Rectal smooth muscle tissue (tissue), 1 donor: Measurements from ENCODE around the gene CBLB.

Experiments used
- H3K27ac ChIP-seq: one replicate; pipeline ENCODE4 v1.7.0; 2013; ENCODE audit warnings: low read depth, low read length, inconsistent platforms
- H3K27me3 ChIP-seq: one replicate; pipeline ENCODE4 v1.7.0; 2013; ENCODE audit warnings: low read length; ENCODE audit not compliant: control insufficient read depth, insufficient read depth
- H3K36me3 ChIP-seq: one replicate; pipeline ENCODE4 v1.7.0; 2013; ENCODE audit warnings: low read length; ENCODE audit not compliant: control insufficient read depth, insufficient read depth
- H3K4me1 ChIP-seq: one replicate; pipeline ENCODE4 v1.7.0; 2013; ENCODE audit warnings: low read length; ENCODE audit not compliant: control insufficient read depth, insufficient read depth
- H3K4me3 ChIP-seq: one replicate; pipeline ENCODE4 v1.7.0; 2013; ENCODE audit warnings: low read length
- H3K9ac ChIP-seq: one replicate; pipeline ENCODE4 v1.7.0; 2013; ENCODE audit warnings: low read length

CBLB gene

GRCh38 chr3:105805404-105805803, 63.4 kb downstream of the CBLB start:
- Histone ChIP-seq H3K27ac (no peak overlapping the region), H3K36me3 (no peaks in the 10 kb centered on the region), H3K4me1 (peaks cover 3% of the 10 kb centered on the region), H3K4me3 (no peak overlapping the region), H3K27me3 (no peaks in the 10 kb centered on the region), H3K9ac (no peak overlapping the region)

GRCh38 chr3:105802118-105802706, 66.6 kb downstream of the CBLB start:
- H3K27ac ChIP-seq, result no peak overlapping the region
- no peak overlapping the region for H3K9ac ChIP-seq
- no peaks in the 10 kb centered on the region for H3K27me3 ChIP-seq
- H3K4me1 ChIP-seq, result no peaks in the 10 kb centered on the region
- no peak overlapping the region for H3K4me3 ChIP-seq
- H3K36me3 ChIP-seq, result no peaks in the 10 kb centered on the region

GRCh38 chr3:105801397-105801796, 67.4 kb downstream of the CBLB start:
- Histone ChIP-seq H3K9ac (no peak overlapping the region), H3K4me1 (no peaks in the 10 kb centered on the region), H3K4me3 (no peak overlapping the region), H3K27ac (no peak overlapping the region), H3K27me3 (no peaks in the 10 kb centered on the region), H3K36me3 (no peaks in the 10 kb centered on the region)

GRCh38 chr3:105800320-105800719, 68.5 kb downstream of the CBLB start:
- H3K36me3 ChIP-seq, result no peaks in the 10 kb centered on the region
- H3K4me3 ChIP-seq, result no peak overlapping the region
- H3K27me3 ChIP-seq, result no peaks in the 10 kb centered on the region
- H3K9ac ChIP-seq, result no peak overlapping the region
- no peak overlapping the region for H3K27ac ChIP-seq
- no peaks in the 10 kb centered on the region for H3K4me1 ChIP-seq

GRCh38 chr3:105799286-105799685, 69.5 kb downstream of the CBLB start:
- no peaks in the 10 kb centered on the region for H3K4me1 ChIP-seq
- no peak overlapping the region for H3K9ac ChIP-seq
- no peak overlapping the region for H3K27ac ChIP-seq
- H3K36me3 ChIP-seq, result no peaks in the 10 kb centered on the region
- no peak overlapping the region for H3K4me3 ChIP-seq
- H3K27me3 ChIP-seq, result no peaks in the 10 kb centered on the region

GRCh38 chr3:105798381-105798934, 70.4 kb downstream of the CBLB start:
- no peak overlapping the region for H3K27ac ChIP-seq
- no peaks in the 10 kb centered on the region for H3K27me3 ChIP-seq
- H3K9ac ChIP-seq, result no peak overlapping the region
- H3K36me3 ChIP-seq, result no peaks in the 10 kb centered on the region
- H3K4me3 ChIP-seq, result no peak overlapping the region
- no peaks in the 10 kb centered on the region for H3K4me1 ChIP-seq

- no peaks in the 10 kb centered on the region for H3K27me3 ChIP-seq
- peak overlapping the region; percentile 24 for H3K27ac ChIP-seq
- no peak overlapping the region for H3K9ac ChIP-seq
- H3K36me3 ChIP-seq, result no peaks in the 10 kb centered on the region
- H3K4me1 ChIP-seq, result no peaks in the 10 kb centered on the region
- H3K4me3 ChIP-seq, result no peak overlapping the region
Observed at GRCh38 chr3:105793040-105793439, 75.8 kb downstream of the CBLB start.

- H3K9ac ChIP-seq, result no peak overlapping the region
- no peaks in the 10 kb centered on the region for H3K27me3 ChIP-seq
- no peak overlapping the region for H3K4me3 ChIP-seq
- no peaks in the 10 kb centered on the region for H3K36me3 ChIP-seq
- H3K27ac ChIP-seq, result peak overlapping the region; percentile 24
- H3K4me1 ChIP-seq, result no peaks in the 10 kb centered on the region
Observed at GRCh38 chr3:105791919-105792786, 76.7 kb downstream of the CBLB start.

GRCh38 chr3:105791131-105791530, 77.7 kb downstream of the CBLB start:
- Histone ChIP-seq H3K4me1 (no peaks in the 10 kb centered on the region), H3K27me3 (no peaks in the 10 kb centered on the region), H3K9ac (no peak overlapping the region), H3K4me3 (no peak overlapping the region), H3K27ac (no peak overlapping the region), H3K36me3 (no peaks in the 10 kb centered on the region)

GRCh38 chr3:105790534-105790933, 78.3 kb downstream of the CBLB start:
- no peak overlapping the region for H3K9ac ChIP-seq
- no peak overlapping the region for H3K27ac ChIP-seq
- no peak overlapping the region for H3K4me3 ChIP-seq
- H3K36me3 ChIP-seq, result no peaks in the 10 kb centered on the region
- H3K27me3 ChIP-seq, result no peaks in the 10 kb centered on the region
- H3K4me1 ChIP-seq, result no peaks in the 10 kb centered on the region

GRCh38 chr3:105788593-105788992, 80.2 kb downstream of the CBLB start:
- Histone ChIP-seq H3K4me1 (no peaks in the 10 kb centered on the region), H3K9ac (no peak overlapping the region), H3K27ac (no peak overlapping the region)

GRCh38 chr3:105787453-105787852, 81.4 kb downstream of the CBLB start:
- Histone ChIP-seq H3K27ac (no peak overlapping the region), H3K4me3 (no peak overlapping the region), H3K9ac (no peak overlapping the region), H3K4me1 (no peaks in the 10 kb centered on the region), H3K36me3 (no peaks in the 10 kb centered on the region), H3K27me3 (no peaks in the 10 kb centered on the region)

More at GRCh38 chr3:105788593-105788992, 80.2 kb downstream of the CBLB start:
- Histone ChIP-seq H3K36me3 (no peaks in the 10 kb centered on the region), H3K4me3 (no peak overlapping the region), H3K27me3 (no peaks in the 10 kb centered on the region)
